ENCODE data around the gene OR10A7.
"Not testable (repeated sequence)": the region's sequence is repeated elsewhere in the genome, so short reads cannot be mapped to it uniquely, and the experiment has no call there.

Gene OR10A7

GRCh38 chr12:55220725-55221124 lies at the start of gene OR10A7:
OR10A7 (plus strand) TSS chr12:55221025; CDS start chr12:55221025, 0 bp downstream.
- no peak for DNase-seq

- no peak for DNase-seq
Measured at GRCh38 chr12:55171445-55171844, 49.4 kb upstream of the OR10A7 start.

GRCh38 chr12:55171846-55172245 lies 49.0 kb upstream of the OR10A7 start:
- DNase-seq: not testable (repeated sequence)

- no peak for DNase-seq
Measured at GRCh38 chr12:55172686-55173085, 48.1 kb upstream of the OR10A7 start.

- no peak for DNase-seq
Measured at GRCh38 chr12:55173456-55173855, 47.4 kb upstream of the OR10A7 start.

GRCh38 chr12:55188573-55188972 lies 32.3 kb upstream of the OR10A7 start:
- DNase-seq: no peak

- peak; percentile 48 to 79 for DNase-seq
Measured at GRCh38 chr12:55188974-55189556, 31.8 kb upstream of the OR10A7 start.

- no peak for DNase-seq
Measured at GRCh38 chr12:55194382-55194781, 26.4 kb upstream of the OR10A7 start.

- DNase-seq: no peak
Measured at GRCh38 chr12:55226523-55226922, 5.7 kb downstream of the OR10A7 start.

GRCh38 chr12:55227643-55228042 lies 6.8 kb downstream of the OR10A7 start:
- DNase-seq: no peak

GRCh38 chr12:55244309-55244708 lies 23.5 kb downstream of the OR10A7 start, which contains the start of gene OR6C74:
OR6C74 (plus strand) TSS chr12:55244609; CDS start chr12:55247288, 2,679 bp downstream.
- no peak for DNase-seq

- DNase-seq: no peak
Measured at GRCh38 chr12:55246159-55246558, 25.3 kb downstream of the OR10A7 start.

- DNase-seq: no peak
Measured at GRCh38 chr12:55250944-55251343, 30.1 kb downstream of the OR10A7 start.

- no peak for DNase-seq
Measured at GRCh38 chr12:55253281-55253680, 32.5 kb downstream of the OR10A7 start.

- DNase-seq: no peak
Measured at GRCh38 chr12:55256831-55257230, 36.0 kb downstream of the OR10A7 start.

- DNase-seq: no peak
Measured at GRCh38 chr12:55258303-55258702, 37.5 kb downstream of the OR10A7 start.
